ENCODE measurements around the gene TRAF7. TPM values are rescaled to one million over a fixed set of nuclear protein-coding genes. Genes with fewer than 3 reads are reported as not detected.

Gene TRAF7
- total and polyA plus RNA-seq, 2 of the 13 experiments (the other 11 are each of a cell fraction or from before 2014, with no cell fraction given) = 47.9 to 65.6 TPM

- peak; percentile 61; the same call in 1 of the 2 replicates for TF ChIP-seq THRA (CRISPR knock-in tag; IDR thresholded peaks at IDR 0.05; ENCODE audit: borderline replicate concordance)
- no peak for TF ChIP-seq ZNF180 (CRISPR knock-in tag; IDR thresholded peaks at IDR 0.05; ENCODE audit: borderline replicate concordance, low read depth)
- no peak for TF ChIP-seq ZBTB1 (CRISPR knock-in tag; IDR thresholded peaks at IDR 0.05; ENCODE audit: borderline replicate concordance)
- no peak for TF ChIP-seq SSRP1 (CRISPR knock-in tag; IDR thresholded peaks at IDR 0.05)
- TF ChIP-seq DR1 (CRISPR knock-in tag; IDR thresholded peaks at IDR 0.05) = no peak
- TF ChIP-seq ZBTB20 (CRISPR knock-in tag; IDR thresholded peaks at IDR 0.05; ENCODE audit: borderline replicate concordance, low read depth) = no peak
- peak; percentile 63; the same call in 1 of the 2 replicates for TF ChIP-seq MEIS2 (CRISPR knock-in tag; IDR thresholded peaks at IDR 0.05)
- TF ChIP-seq FOXO4 (CRISPR knock-in tag; conservative IDR thresholded peaks at IDR 0.05) = no peak
- TF ChIP-seq DMTF1 (CRISPR knock-in tag; IDR thresholded peaks at IDR 0.05) = no peak
- TF ChIP-seq NR2F1 (CRISPR knock-in tag; IDR thresholded peaks at IDR 0.05) = peak in 1 of 2 experiments; percentile 43; a peak in 1 of 4 replicates
- no peak for TF ChIP-seq NBN (conservative IDR thresholded peaks at IDR 0.05)
- TF ChIP-seq NR0B2 (CRISPR knock-in tag; IDR thresholded peaks at IDR 0.05) = 0 out of 2 replicates have a peak, but pooled peaks have one; percentile 46
- TF ChIP-seq EZH2 (conservative IDR thresholded peaks at IDR 0.05; ENCODE audit: low read depth, low read length) = no peak
- no peak for TF ChIP-seq ZNF772 (CRISPR knock-in tag; IDR thresholded peaks at IDR 0.05)
- TF ChIP-seq WIZ (CRISPR knock-in tag; IDR thresholded peaks at IDR 0.05) = no peak
- no peak for TF ChIP-seq PLRG1 (conservative IDR thresholded peaks at IDR 0.05)
- TF ChIP-seq FIP1L1 (IDR thresholded peaks at IDR 0.05; ENCODE audit: borderline replicate concordance, insufficient read depth, low read depth, low read length) = no peak
- peak; percentile 24; the same call in 1 of the 2 replicates for TF ChIP-seq PITX1 (CRISPR knock-in tag; IDR thresholded peaks at IDR 0.05)
- no peak for TF ChIP-seq ZNF564 (CRISPR knock-in tag; IDR thresholded peaks at IDR 0.05)
- TF ChIP-seq TP53 (CRISPR knock-in tag; conservative IDR thresholded peaks at IDR 0.05) = no peak
- TF ChIP-seq SNAI1 (CRISPR knock-in tag; IDR thresholded peaks at IDR 0.05; ENCODE audit: borderline replicate concordance) = no peak
- peak; percentile 73 for TF ChIP-seq SP5 (CRISPR knock-in tag; IDR thresholded peaks at IDR 0.05; ENCODE audit: borderline replicate concordance, low read depth)
- peak; percentile 68; the same call in 1 of the 2 replicates for TF ChIP-seq ZBTB25 (CRISPR knock-in tag; IDR thresholded peaks at IDR 0.05)
- peak; percentile 35 for TF ChIP-seq ZNF350 (CRISPR knock-in tag; IDR thresholded peaks at IDR 0.05; ENCODE audit: borderline replicate concordance, low read depth)
Observed at GRCh38 chr16:2147981-2148671, 7.5 kb upstream of the TRAF7 start, which contains the start of gene RAB26 (continued).
